Activated CD8-positive, alpha-beta memory T cell treated with anti-CD3 and anti-CD28 coated beads, Interleukin-2, amount 50 U/mL, for 48 hours (primary cell): Measurements from ENCODE around the gene VSTM2B.

Experiments
- DNase-seq: peaks from one replicate; pipeline ENCODE4 v3.0.0-alpha.2; 2020

The VSTM2B gene

DNA sequence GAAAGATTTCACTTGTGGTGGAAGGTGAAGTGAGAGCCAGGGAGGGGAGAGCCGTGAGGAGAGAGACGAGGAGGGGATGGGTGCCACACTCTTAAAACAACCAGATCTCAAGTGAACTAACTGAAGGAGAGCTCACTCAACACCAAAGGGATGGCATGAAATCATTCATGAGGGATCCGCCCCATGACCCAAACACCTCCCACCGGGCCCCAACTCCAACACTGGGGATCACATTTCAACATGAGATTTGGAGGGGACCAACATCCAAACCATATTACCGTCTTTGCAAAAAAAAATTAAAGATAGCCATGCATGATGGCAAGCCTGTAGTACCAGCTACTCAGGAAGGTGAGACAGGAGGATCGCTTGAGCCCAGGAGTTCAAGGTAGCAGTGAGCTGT is 45.4 kb downstream of the VSTM2B start:
- peak; percentile 7 for DNase-seq

DNA sequence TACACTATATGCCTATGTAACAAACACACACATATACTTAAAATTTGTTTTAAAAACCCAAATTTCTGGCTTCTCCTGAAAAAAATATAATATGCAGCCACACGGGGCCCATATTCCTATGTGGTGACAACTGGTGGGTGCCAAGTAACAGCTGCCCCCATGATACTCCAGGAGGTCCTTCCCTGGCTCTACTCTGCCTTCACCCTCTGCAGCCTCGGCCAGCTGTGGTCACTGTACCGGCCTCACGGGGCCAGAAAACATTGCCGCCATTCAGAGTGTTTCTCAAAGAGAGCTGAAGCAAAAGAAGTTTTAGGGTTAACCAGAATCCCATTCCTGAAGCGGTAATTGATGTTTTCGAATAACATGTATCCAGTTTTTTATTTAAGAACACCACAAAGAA is 47.7 kb downstream of the VSTM2B start:
- peak; percentile 15 for DNase-seq

DNA sequence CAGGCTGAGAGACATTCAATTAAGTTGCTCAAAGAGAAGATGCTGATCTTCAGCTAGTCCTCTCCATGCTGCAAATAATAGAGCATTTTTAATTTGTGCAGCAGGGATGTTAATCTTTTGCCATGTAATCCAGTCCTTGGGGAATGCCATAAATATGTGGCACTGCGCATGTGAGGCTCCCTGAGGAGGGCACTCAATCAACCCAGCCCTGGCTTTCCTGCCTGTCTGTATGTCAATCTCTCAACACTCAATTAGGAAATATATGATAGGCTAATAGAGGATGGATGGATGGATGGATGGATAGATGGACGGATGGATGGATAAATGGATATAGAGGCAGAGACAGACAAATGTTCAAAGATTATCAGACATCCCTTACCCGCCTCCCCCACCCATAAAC is 48.7 kb downstream of the VSTM2B start:
- DNase-seq = peak; percentile 4

DNA sequence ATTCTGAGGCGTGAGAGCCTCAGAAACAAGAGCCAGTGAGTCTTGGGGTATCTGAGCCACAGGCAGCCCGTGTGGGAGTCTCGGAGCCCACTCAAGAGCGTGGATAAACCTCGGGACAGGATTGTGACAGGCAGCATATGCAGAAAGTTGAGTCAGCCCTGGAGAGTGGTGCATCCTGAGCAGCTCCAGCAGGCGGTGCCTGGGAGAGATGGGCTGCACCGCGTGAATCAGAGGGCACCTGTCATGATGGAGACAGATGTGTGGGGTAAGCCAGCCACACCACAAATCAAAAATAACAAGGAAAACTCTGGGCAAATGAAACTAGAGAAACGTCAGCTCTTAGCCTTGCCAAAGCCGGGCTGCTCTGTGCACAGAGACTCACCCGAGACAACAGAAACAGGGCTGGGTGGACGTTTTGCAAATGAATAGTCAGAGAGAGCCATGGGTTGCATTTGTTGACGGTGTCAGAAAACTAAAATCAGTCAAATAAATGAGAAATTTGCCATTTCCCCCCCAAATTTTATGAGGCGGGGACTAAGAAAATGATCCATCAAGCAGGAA is 50.3 kb downstream of the VSTM2B start:
- DNase-seq = peak; percentile 48

DNA sequence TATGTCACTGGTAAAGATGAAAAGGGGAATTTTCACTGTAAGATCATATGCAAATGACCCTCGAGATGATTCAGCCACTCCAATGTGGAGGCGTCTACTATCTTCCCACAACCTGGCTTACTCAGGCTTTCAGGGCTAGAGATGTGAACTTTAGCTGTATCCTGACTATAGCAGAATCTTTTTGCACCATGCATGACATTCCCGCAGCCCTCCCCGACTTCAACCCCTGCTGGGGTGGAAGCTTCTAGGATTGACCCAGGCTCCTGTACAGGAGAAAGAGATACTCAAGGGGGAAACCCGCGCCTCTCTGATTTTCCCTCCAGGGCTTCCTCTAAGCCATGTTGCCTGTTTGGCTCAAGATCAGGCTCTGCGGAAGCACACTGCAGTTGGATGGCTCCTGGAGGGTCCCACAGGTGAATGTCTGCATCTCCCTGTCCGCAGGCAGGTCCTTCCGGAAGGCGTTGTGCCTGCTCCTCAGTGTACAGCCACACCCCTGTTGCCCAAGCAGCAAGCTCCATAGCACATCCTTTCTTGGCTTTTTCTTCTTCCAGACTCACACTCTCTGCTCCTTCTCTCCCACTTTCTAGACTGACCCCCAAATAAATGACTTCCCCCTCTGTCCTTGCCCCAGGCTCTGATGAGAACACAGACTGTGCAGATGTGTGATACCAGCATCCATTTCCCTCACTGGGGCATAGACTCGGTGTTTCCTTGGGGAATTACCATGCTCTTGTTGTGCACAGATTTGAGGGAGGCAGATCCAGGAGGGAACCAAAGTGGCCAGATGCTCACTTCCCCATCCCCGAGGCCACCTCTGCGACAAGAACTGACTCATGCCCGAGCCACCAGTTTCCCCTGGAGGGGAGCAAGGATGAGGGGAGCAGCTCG is 51.2 kb downstream of the VSTM2B start:
- DNase-seq = no peak

DNA sequence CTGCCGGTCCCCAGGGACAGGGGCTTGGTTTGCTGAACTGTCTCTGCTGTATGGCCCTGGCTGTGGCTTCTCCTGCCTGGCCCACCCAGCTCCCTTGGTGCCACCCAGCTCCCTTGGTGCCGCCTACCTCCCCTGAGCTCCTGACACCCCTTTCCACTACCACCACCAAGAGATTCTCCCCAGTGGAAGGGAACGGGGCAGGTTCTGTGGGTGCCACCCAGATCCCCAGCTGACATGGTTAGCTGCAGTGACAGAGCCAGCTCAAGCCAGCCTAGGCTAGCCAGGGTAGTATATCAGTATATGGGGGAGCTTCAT is 51.8 kb downstream of the VSTM2B start:
- DNase-seq = no peak

DNA sequence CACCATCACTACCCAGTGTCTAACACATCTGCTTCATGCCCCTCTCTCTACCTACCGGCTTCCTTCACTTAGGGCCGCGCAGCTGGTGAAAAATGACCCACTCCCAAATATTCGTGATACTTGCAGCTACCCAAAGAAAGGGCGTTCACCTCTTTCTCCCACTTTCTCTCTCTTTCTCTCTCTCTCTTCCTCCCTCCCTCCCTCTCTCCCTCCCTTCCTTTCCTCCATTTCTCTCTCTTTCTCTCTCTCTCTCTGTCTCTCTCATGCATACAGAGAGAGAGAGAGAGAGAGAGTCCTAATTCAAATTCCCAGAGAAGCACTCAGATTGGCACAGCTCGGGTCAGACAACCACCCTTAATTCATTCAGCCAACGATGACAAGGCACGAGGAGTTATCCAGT is 52.6 kb downstream of the VSTM2B start:
- no peak for DNase-seq

DNA sequence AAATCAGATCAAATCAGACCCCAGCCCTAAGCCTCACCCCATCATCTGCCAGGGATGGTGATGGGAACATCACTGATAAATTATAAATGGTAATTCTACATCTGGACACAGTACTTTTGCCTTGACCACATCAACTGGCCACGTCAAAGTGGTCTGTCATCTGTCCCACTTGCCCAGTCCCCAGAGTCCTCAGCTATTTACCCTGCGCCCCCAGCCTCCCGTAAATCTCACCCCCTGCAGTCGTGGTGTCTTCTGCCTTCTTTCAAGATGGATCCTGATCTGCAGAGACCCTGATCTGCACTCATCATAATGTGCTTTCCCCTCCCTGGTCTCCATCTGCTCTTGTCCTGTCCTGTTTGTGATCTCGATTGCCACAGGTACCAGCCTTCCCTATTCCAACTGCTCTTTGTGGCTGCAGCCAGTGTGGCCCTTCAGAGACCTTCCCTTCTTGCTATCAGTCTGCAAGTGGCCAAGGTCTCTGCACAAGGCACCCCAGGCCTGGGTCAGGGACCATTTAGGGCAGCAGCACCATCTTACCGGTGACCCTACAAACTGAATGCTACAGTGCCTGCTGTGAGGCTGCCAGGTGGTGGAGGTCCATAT is 53.6 kb downstream of the VSTM2B start:
- no peak for DNase-seq

DNA sequence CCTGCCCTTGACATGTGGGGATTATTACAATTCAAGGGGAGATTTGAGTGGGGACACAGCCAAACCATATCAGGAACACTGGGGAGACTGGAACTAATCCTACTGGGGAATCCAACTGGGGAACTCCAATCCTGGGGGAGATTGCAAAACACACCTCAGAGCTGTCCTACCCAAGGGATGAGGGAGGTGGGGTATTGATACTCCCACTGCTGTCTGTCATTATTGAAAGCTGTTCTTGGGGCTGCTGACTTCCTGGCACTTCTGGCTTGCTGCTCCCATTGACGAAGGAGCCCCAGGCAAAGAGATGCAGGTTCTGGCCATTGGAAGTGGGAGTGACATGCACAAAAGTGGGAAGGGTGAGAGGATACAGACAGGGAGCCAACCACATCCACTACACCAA is 55.6 kb downstream of the VSTM2B start:
- no peak for DNase-seq

DNA sequence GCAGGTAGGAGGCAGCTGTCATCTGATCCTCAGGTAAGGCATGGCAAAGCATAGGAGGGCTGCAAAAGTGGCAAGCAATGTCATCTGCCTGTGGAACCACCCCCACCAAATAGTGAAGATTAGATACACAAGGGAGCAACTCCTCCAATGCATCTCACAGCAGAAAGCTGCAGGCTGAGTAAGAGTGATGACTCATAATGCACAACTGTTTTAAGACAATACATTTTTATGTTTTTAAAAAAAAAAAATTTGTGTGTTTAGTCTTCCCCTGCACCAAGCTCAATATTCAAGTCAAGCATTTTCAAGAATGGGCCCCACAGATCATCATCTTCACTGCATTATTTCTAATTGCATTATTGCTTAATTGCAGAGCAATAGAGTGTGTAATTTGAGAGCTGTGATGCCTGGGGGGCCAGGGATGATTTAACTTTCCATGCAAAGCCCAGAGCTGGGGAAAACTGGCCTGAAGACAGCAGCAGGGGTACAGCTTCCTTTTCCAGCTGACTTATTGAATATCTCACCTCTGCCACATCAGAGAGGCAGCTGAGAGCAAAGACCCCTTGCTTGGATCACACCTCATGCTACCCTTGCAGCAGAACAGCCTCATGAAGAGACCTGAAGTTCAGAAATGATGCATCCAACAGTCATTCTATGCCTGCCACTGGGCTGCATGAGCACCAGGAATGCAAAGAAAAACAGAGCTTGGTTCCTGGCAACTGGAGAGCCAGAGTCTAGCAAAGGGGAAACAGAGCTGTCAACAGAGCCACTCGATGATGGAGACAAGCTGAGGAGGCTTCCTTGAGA is 57.6 kb downstream of the VSTM2B start:
- DNase-seq = no peak

DNA sequence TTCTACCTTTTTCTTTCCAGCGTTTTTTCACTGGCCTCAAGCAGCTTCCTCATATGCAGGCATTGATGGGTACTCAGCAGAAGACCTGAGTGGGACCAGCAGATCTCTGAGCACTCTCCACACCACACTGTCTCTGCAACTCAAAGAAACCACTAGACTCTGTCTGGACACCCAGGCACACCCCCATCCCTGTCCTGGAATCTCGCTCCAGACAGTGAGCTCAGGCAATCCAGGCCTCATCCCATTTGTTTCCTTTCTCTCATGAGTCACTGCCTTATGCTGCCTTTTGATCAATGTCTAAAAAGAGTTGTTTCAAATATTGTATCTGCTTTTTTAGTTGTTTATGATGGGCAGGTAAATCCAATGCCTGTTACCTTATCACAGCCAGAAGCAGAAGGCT is 60.6 kb downstream of the VSTM2B start:
- no peak for DNase-seq

DNA sequence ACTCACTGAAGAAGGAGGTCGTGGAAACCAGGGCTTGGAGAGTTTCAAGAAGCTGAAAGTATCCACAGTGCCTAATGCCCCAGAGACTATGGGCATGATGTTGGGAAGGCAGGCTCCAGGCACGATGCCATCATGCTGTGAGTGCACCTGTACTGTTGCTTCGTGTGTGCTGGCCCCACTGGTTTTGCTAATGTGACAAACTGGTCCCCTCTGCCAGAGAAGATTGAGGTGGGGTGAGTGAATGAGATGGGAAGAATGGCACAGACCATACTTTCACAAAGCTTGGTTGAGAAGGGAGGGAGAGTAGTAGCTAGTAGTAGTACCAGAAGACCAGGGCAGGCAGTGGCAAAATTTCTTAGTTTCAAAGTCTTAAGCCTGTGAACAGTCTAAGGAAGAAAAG is 61.3 kb downstream of the VSTM2B start:
- no peak for DNase-seq

DNA sequence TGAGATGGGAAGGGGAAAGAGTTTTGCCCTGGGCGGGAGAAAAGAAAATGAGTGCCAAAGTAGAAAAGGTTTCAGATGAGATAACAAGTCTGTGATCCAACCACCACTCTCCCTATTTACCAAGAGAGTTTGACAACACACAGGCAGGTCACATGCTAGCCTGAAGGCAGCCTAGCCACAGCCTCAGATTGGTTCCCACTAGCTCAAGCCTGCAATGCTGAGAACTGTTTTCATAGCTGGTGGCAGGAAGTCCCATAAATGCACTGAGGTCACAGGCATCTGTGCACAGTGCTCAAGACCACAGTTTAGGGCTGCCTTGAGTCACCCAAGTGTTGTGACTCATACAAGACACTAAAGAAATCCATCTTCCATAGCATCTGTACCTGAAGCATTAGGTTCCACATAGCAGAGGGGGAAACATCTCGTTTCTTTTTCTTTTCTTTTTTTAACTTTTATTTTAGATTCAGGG is 61.8 kb downstream of the VSTM2B start:
- peak; percentile 74 for DNase-seq

DNA sequence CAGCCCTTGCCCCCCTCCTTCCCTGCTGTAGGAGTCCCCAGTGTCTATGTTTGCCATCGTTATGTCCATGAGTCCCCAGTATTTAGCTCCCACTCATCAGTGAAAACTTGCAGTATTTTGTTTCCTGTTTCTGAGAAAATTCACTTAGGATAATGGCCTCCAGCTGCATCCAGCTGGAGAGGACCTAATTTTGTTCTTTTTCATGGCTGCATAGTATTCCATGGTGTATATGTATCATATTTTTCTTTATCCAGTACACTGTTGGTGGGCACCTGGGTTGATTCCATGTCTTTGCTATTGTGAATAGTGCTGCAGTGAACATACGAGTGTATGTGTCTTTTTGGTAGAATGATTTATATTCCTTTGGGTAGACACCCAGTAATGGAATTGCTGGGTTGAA is 62.3 kb downstream of the VSTM2B start:
- no peak for DNase-seq

DNA sequence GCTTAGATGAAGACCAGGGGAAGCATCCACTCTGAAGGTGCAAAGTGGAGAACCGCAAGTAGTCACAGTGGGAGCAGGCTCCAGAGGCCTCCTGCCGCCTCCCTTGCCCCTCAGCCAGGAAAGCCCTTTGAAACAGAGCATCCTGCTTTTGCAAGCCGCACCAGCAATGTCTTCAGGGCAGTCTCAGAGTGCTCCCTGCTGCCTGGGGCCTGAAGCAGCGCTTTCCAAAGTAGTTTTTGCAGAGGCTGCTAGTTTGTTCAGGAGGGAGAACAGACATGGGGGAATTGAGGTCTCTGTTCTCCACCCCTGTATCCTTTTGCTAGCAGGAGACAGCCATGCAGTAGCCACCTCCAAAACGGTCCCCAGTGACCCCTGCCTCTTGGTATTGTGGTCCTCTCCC is 64.5 kb downstream of the VSTM2B start:
- no peak for DNase-seq

DNA sequence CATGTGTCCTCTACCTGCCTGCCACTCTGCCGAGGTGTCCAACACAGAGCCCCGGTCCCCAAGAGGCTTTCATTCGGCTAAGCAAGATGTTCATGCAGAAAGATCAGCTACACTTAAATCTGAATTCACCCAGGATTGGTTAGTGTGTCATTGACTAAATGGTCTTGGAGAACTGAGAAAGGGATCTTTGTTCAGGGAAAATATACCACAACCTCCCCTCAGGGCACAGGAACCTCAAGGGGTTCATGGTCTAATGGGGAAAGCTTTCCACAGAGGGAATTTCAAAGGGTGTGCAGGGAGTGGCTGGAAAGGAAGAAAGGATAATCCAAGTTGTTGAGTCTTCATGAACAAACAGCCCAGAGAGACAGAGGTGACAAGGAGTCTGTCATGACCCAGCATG is 65.9 kb downstream of the VSTM2B start:
- no peak for DNase-seq

DNA sequence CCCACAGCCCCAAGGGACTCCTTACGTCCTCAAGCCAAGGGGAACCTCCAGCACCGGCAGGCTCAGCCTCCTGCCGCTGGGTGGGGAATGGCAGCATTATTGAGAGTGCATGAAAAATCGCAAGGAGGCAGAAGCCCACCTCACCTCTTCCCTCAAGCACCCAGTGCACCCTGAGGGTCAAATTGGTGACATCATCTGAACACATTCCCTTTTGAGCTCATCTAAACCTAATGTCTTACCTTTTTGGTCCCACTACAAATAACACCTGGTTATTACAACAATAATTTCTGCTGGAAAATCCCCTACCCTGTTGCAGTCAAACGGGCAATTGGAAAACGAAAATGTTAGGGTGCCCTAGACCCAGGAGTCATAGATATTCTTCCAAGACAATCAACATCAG is 68.1 kb downstream of the VSTM2B start:
- DNase-seq = no peak

DNA sequence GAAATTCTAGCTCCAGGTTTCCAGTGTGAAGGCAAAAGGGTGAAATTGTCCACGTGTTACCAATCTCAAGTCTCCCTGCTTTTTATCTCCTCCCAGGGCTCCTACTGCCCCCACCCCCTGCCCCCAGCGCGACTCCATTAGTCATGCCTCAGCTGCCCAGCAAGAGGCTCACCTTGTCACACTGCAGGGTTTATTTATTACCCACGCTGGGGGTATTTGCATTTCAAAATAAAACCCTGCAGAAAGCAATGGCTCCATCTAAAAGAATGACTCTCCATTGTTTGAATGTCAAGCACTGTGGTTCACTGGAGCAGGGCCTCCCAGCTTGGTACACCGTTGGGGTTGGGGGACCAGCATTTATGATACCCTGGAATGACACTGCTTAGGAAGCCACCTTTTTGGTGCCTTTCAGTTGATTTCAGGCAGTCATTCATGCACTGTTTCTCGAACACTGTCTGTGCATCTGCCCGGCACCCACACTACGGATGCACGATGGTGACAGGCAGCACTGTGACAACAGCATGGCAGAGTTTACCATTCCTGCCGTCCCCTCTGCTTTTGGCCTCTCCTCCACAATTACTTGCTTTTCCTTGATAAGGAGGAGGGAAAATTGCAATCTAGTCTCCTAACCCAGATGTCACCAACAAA is 70.4 kb downstream of the VSTM2B start:
- no peak for DNase-seq

DNA sequence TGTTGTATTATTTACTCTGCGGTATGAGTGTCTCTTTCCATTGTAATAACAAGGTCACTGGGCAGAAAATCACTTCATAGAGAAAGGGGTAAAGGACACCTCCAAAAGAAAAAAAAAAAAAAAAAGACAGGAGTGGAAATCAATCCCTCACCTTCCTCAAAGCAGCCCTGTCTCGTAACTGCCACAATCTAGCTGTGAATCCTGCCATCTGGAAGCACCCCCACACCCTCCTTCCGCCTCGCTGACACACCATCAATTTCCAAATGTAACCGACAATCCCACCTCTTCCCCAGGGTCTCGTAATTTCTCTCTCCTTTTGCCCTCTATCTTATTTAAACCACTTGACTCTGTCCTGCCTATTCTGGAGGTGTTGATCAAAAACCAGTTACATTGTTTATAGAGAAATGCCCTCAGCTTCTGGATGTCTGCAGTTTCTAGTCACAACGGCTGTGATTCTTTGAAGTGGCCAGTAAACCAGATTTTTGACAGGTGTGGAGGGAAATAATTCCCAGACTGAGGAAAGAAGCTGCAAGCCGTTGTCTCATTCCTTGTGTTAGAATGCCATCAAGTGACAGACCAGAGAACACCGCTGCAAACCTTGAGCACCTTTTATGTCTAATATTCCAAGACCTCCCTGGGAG is 71.2 kb downstream of the VSTM2B start:
- no peak for DNase-seq

DNA sequence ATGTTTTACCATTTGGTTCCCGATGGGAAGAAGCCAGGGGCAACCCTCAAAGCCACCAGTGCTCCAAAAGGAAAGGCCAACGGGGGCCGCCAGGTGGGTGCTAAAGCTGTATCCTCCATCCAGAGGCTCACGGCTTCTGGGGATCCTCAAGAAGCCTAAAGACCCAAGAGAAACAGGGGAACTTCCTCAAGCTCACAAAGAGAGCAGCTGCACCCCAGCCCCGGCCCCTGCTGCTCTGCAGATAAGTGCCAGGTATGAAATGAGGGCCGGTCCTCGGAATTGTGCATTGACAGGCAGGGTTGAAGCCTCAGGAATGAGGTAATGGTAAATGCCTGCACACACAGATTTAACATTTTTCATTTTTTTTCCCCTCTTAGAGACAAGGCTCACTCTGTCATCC is 72.2 kb downstream of the VSTM2B start:
- DNase-seq = no peak

DNA sequence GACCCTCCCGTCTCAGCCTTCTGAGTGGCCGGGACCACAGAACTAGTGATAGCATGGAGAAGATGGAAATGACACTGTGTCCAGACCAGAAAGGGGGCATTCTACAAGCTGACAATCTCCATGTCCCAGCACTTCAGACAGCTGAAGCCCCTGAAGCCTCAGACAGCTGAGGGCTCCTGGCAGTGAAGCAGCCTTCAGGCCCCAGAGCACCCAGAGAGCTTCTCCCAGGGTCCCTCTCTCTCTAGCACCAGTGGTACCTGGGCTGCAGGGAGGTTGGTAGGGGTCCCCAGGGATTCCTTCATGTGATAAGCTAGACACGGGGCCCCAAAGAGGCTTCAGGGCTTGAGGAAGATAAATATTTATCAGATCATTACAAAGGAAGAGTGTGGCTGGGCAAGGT is 72.7 kb downstream of the VSTM2B start:
- no peak for DNase-seq

DNA sequence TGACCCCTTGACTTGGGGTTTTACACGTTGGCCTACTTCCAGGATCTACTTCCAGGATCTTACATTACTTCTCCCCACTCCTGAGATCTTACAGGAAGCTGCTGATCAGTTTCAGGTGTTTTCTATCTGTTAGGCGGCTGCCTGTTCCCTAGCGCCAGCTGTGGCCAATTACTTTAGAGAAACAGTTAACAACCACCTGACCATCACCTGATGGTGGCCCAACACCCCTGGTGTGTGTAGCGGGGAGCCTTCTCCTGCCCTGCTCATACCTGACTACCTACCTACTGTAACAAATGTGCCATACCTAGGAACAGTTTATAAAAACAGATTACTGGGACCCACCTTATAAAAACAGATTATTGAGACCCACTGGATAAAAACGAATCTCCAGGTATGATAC is 77.5 kb downstream of the VSTM2B start:
- DNase-seq = no peak
